Osteocyte (in vitro differentiated cells): ENCODE results near the gene ZGRF1. TPM values are rescaled to one million over a fixed set of nuclear protein-coding genes. Genes with fewer than 3 reads are reported as not detected.
"Not testable (repeated sequence)": the region's sequence is repeated elsewhere in the genome, so short reads cannot be mapped to it uniquely, and the experiment has no call there.

ENCODE experiments used
- DNase-seq: peaks from one replicate; pipeline ENCODE4 v3.0.0; 2021; ENCODE audit warnings: mixed read lengths; ENCODE audit not compliant: unreplicated experiment; ENCODE audit errors: extremely low spot score
- H3K27ac Mint-ChIP-seq: one replicate; pipeline ENCODE4 v1.8.0; 2021; ENCODE audit warnings: mild to moderate bottlenecking, mixed read lengths; ENCODE audit not compliant: unreplicated experiment
- H3K27me3 Mint-ChIP-seq: one replicate; pipeline ENCODE4 v1.8.0; 2021; ENCODE audit warnings: mixed read lengths; ENCODE audit not compliant: unreplicated experiment
- H3K36me3 Mint-ChIP-seq: one replicate; pipeline ENCODE4 v1.8.0; 2021; ENCODE audit warnings: mixed read lengths; ENCODE audit not compliant: unreplicated experiment
- H3K4me1 Mint-ChIP-seq: one replicate; pipeline ENCODE4 v1.8.0; 2021; ENCODE audit warnings: mixed read lengths; ENCODE audit not compliant: unreplicated experiment
- H3K4me3 Mint-ChIP-seq: one replicate; pipeline ENCODE4 v1.8.0; 2021; ENCODE audit warnings: mild to moderate bottlenecking, moderate library complexity, mixed read lengths; ENCODE audit not compliant: unreplicated experiment
- H3K9me3 Mint-ChIP-seq: one replicate; pipeline ENCODE4 v1.8.0; 2021; ENCODE audit warnings: mixed read lengths; ENCODE audit not compliant: unreplicated experiment
- total RNA-seq: library from RNA; stranded (reverse); gene quantifications from 2 replicates; pipeline ENCODE4 v1.2.1, GENCODE V29; 2021
- TF ChIP-seq, protein P1 (sequence below): fragments of 200-600 bp; sonication (generic); IDR thresholded peaks from 2 replicates; pipeline ENCODE4 v1.5.0; 2021; ENCODE audit warnings: antibody characterized with exemption, mild to moderate bottlenecking, moderate library complexity

Gene ZGRF1
- total RNA-seq, 1 donor from 2014 or later, result 5.6 TPM

DNA sequence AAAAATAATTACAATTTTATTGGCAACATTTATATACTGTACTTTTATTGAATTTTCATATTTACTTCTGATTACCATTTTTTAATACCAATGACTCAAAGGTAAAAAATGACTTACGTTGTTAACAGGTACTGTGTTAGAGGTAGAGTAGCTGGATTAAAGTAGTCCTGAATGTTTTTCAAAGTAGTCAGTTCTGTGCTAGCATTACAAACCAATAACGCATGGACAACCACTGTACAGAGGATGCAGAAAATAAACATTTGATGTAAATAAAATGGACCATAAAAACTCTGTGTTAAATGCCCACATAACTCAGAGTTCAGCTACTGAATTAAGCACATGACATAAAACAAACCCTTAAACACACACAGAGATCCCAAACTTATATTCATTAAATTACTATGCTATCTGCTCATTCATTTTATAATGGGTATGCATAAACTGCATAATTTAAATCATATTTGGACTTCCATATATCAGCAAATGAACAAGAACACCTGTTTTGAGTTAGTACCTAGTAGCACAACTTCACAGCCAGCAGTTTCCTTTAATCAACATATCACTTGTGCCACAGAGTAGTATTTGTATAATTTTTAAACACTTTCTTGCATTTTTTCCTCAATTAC is 74.3 kb downstream of the ZGRF1 start:
- H3K27ac Mint-ChIP-seq, result no peak overlapping the region
- H3K27me3 Mint-ChIP-seq, result no peaks in the 10 kb centered on the region
- no peaks in the 10 kb centered on the region for H3K9me3 Mint-ChIP-seq
- H3K36me3 Mint-ChIP-seq, result no peaks in the 10 kb centered on the region
- no peaks in the 10 kb centered on the region for H3K4me1 Mint-ChIP-seq
- DNase-seq, result no peak
- H3K4me3 Mint-ChIP-seq, result no peak overlapping the region
- TF ChIP-seq, protein P1, sequence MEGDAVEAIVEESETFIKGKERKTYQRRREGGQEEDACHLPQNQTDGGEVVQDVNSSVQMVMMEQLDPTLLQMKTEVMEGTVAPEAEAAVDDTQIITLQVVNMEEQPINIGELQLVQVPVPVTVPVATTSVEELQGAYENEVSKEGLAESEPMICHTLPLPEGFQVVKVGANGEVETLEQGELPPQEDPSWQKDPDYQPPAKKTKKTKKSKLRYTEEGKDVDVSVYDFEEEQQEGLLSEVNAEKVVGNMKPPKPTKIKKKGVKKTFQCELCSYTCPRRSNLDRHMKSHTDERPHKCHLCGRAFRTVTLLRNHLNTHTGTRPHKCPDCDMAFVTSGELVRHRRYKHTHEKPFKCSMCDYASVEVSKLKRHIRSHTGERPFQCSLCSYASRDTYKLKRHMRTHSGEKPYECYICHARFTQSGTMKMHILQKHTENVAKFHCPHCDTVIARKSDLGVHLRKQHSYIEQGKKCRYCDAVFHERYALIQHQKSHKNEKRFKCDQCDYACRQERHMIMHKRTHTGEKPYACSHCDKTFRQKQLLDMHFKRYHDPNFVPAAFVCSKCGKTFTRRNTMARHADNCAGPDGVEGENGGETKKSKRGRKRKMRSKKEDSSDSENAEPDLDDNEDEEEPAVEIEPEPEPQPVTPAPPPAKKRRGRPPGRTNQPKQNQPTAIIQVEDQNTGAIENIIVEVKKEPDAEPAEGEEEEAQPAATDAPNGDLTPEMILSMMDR, result no peak

DNA sequence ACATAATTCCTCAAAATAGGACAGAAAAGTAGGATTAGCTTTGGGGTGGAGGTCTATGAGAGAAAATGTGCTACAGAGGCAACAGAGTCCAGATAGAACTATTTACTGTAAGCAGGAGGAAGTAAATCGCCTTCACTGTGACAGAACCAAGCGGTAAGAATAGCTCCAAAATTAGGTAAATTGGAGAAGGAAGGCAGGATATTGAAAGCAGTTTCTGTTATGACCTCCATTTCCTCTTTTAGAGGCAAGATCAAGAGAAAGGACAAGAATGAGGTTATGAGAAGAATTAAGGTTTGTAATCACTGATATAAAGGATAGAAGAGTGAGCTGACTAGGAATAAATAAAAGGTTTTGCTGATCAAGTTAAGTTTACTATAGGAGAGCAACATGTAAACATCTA is 76.6 kb downstream of the ZGRF1 start:
- Mint-ChIP-seq H3K4me3 (no peak overlapping the region), H3K9me3 (no peaks in the 10 kb centered on the region), H3K27ac (no peak overlapping the region), H3K4me1 (no peaks in the 10 kb centered on the region), H3K27me3 (no peaks in the 10 kb centered on the region), H3K36me3 (no peaks in the 10 kb centered on the region)
- TF ChIP-seq, protein P1, result no peak
- DNase-seq, result no peak

DNA sequence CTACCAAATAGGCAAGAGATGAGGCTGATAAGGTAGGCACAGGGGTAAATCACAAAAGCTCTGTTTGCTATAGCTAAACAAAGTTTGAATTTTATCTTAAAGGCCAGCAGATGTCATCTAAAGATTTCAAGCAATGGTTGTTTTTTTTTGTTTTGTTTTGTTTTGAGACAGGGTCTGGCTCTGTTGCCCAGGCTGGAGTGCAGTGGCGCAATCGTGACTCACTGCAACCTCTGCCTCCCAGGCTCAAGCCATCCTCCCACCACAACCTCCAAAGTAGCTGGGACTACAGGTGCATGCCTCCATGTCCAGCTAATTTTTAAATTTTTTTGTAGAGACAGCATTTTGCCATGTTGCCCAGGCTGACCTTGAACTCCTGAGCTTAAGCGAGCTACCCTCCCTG is 77.7 kb downstream of the ZGRF1 start:
- H3K4me1 Mint-ChIP-seq, result no peaks in the 10 kb centered on the region
- no peak overlapping the region for H3K27ac Mint-ChIP-seq
- no peak for DNase-seq
- H3K9me3 Mint-ChIP-seq, result no peaks in the 10 kb centered on the region
- no peaks in the 10 kb centered on the region for H3K27me3 Mint-ChIP-seq
- no peak overlapping the region for H3K4me3 Mint-ChIP-seq
- TF ChIP-seq, protein P1, result no peak
- no peaks in the 10 kb centered on the region for H3K36me3 Mint-ChIP-seq

DNA sequence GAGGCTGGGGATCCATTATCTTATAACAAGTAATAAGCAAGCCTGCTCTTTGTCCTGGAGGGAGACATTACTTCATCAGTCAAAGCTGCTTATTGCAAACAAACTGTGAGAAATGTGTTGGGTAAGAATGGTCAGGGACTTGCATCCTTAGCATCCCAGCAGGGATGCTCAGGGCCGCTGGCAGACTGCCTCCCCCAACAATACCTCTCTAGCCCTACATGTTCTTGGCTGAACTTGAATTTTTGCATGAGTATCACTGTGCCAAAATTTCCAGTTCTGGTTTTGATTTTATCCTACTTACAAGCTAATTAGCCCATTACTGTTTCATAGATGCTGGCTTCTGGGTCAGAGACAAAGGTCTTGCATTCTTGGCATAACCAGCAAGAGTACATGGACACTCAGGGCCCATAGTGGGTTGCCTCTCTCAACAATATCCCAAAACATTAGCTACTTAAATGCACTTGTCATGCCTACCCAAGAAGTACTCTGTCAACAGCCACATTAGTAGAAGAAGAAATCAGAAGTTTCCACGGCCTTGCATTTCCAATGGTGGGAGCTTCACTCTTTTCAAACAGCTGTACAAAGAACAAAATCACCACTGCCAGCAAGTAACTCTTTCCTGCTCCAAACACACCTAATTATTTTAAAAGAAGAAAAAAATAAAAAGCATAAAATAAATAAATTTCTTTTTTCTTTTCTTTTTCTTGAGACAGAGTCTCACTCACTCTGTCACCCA is 78.9 kb downstream of the ZGRF1 start:
- H3K4me1 Mint-ChIP-seq, result peaks cover 3% of the 10 kb centered on the region
- TF ChIP-seq, protein P1, result no peak
- H3K36me3 Mint-ChIP-seq, result no peaks in the 10 kb centered on the region
- no peak overlapping the region for H3K4me3 Mint-ChIP-seq
- no peak for DNase-seq
- H3K27me3 Mint-ChIP-seq, result no peaks in the 10 kb centered on the region
- no peak overlapping the region for H3K27ac Mint-ChIP-seq
- H3K9me3 Mint-ChIP-seq, result no peaks in the 10 kb centered on the region

DNA sequence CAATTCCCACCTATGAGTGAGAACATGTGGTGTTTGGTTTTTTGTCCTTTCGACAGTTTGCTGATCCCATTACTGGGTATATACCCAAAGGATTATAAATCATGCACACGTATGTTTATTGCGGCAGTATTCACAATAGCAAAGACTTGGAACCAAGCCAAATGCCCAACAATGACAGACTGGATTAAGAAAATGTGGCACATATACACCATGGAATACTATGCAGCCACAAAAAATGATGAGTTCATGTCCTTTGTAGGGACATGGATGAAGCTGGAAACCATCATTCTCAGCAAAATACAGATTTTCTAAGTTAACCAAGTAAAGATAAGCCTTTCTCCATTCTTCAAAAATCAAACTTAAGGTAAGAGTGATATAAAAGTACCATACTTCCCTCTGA is 82.4 kb downstream of the ZGRF1 start:
- H3K4me3 Mint-ChIP-seq, H3K4me1 Mint-ChIP-seq, DNase-seq, H3K9me3 Mint-ChIP-seq, H3K36me3 Mint-ChIP-seq, H3K27ac Mint-ChIP-seq, H3K27me3 Mint-ChIP-seq: not testable (repeated sequence)
